ENCODE results near the gene B4GALNT4. TPM values are rescaled to one million over a fixed set of nuclear protein-coding genes. Genes with fewer than 3 reads are reported as not detected.
"Not testable (repeated sequence)": the region's sequence is repeated elsewhere in the genome, so short reads cannot be mapped to it uniquely, and the experiment has no call there.

Gene B4GALNT4
- total RNA-seq, 1 donor from 2014 or later = 3.4 TPM

GRCh38 chr11:373716-374551 is 4.6 kb downstream of the B4GALNT4 start:
- DNase-seq (ENCODE audit: low spot score) = no peak

- no peak for DNase-seq (ENCODE audit: low spot score)
These were observed 6.0 kb downstream of the B4GALNT4 start for GRCh38 chr11:375065-376025.

GRCh38 chr11:376531-377173 is 7.4 kb downstream of the B4GALNT4 start:
- DNase-seq (ENCODE audit: low spot score) = no peak

DNA sequence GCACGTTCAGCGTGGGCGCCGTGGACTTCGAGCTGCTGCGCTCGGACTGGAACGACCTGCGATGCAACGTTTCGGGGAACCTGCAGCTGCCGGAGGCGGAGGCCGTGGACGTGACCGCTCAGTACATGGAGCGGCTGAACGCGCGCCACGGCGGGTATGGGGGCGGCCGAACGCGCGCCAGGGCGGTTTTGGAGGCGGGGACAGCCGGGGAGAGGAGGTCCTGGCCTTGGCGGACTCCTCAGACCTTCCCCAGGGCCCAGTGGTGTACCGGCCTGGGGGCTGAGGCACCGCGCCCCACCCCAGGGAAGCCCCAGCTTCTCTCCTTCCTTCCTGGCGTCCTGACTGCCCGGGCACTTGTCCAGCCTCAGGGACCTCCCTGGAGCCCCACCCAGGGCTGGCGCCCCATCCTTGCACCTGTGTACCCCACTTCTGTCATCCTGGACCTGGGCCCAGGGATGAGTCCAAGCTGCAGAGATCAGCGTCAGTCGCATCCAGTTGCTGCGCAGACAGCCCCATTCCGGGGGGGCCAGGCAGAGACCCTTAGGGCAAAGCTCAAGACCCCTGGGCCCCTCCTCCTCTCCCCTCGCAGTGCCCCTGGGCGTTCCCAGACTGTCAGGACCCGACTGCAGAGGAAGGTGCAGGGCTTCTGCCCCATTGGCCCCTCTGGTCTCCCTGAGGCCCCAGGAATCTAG is 8.0 kb downstream of the B4GALNT4 start:
- no peak for DNase-seq (ENCODE audit: low spot score)

DNA sequence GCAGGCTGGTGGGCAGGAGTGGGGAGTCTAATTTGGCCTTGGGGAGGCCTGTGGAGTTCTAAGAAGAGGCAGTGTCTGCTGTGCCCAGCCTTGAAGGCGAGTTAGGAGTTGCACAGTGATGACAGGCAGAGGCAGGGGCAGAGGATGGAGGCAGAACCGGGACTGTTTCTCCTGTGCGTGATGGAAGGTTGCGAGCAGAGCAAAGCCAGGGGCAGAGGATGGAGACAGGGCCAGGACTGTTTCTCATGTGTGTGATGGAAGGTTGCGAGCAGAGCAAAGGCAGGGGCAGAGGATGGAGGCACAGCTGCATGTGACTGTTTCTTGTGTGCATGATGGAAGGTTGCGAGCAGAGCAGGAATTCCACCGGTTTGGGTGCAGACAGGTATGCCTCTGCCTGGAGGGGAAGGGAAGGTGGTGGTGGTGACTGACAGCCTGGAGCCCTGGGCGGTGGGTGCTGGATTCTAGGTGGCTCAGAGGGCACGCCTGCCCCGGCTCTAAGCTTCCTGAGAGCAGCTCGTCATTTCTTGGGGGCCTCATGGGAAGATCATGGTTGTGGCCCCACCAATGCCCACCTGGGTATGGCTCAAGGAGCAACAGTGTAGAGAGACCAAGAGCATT is 8.7 kb downstream of the B4GALNT4 start:
- DNase-seq (ENCODE audit: low spot score) = no peak

DNA sequence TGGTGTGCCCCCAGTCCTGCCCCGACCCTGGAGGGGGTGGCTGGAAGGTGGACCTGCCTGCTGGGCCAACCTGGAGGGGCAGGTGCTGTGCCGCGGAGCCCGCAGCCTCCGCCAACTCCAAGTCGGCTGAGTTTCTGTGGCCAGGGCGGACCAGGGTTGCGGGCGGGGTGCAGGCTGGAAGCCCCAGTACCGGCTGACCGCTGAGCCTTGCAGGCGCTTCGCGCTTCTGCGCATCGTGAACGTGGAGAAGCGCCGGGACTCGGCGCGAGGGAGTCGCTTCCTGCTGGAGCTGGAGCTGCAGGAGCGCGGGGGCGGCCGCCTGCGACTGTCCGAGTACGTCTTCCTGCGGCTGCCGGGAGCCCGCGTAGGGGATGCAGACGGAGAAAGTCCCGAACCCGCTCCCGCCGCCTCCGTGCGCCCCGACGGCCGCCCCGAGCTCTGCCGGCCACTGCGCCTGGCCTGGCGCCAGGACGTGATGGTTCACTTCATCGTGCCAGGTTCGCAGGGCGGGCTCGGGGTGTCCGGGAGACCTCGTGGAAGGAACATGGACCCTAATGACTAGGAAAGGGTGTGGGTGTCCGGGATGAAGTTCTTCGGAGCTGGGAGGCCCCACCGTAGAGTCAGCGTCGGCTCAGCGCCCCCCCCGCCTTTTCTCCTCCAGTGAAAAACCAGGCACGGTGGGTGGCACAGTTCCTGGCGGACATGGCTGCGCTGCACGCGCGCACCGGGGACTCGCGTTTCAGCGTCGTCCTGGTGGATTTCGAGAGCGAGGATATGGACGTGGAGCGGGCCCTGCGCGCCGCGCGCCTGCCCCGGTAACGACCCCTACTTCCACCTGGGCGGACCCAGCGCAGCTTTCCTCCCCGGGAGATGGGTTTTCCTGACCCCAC is 10.2 kb downstream of the B4GALNT4 start:
- no peak for DNase-seq (ENCODE audit: low spot score)

DNA sequence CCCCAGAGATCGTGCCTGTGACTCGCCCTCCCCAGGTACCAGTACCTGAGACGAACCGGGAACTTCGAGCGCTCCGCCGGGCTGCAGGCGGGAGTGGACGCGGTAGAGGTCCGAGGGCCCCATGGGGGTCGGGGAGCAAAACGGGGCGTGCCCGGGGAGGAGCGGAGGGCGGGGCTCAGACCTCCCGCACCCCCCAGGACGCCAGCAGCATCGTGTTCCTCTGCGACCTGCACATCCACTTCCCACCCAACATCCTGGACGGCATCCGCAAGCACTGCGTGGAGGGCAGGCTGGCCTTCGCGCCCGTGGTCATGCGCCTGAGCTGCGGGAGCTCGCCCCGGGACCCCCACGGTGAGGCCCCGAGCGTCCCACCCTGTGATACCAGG is 10.8 kb downstream of the B4GALNT4 start:
- DNase-seq (ENCODE audit: low spot score) = no peak

DNA sequence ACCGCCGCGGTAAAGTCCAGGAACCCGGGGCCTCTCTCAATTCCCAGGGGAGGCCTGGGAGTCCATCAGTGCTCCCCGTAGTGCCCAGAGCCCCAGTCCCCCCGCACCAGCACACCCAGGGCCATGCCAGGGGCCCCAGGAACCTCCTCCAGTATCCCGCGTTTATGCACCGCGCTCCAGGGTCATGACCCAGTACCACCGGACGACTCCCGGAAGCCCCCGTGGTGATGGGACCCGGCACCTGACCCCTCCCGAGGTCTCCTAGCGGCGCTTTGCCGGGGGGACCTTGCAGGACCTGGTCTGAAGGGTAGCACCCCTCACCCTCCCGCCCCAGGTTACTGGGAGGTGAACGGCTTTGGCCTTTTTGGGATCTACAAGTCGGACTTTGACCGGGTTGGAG is 11.2 kb downstream of the B4GALNT4 start:
- no peak for DNase-seq (ENCODE audit: low spot score)

DNA sequence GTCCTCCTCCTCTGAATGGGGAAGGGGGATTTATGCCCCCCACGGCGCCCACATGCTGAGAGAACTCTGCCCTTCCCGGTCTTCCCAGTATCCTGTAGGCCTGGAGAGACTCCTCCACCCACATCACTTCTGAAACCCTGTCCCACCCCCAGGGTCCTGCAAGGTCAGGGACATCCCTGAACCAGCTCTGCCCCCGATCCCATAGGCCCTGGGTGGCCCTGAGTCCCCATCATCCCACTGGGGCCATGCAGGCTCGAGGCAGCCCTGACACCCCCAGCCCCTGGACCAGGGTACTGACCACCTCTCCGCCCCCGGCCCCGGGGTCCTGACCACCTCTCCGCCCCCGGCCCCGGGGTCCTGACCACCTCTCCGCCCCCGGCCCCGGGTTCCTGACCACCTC is 11.7 kb downstream of the B4GALNT4 start:
- DNase-seq (ENCODE audit: low spot score) = no peak

DNA sequence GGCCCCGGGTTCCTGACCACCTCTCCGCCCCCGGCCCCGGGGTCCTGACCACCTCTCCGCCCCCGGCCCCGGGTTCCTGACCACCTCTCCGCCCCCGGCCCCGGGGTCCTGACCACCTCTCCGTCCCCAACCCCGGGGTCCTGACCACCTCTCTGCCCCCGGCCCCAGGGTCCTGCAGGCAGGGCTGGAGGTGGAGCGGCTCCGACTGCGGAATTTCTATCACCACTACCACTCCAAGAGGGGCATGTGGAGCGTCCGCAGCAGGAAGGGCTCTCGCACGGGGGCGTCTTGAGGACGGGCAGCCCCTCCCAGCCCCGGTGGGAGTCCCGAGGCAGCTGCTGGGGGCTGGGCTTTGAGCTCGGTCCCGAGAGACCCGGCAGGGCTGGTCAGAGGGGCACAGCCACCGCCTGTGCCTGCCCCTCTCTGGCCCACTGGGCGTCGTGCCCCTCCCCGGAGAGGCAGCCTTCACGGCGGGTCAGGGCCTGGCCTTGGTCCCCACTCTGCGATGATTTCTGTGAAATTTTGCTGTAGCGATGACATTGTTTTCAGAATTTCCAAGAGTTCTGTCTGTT is 12.3 kb downstream of the B4GALNT4 start:
- no peak for DNase-seq (ENCODE audit: low spot score)

GRCh38 chr11:382081-382629 is 12.9 kb downstream of the B4GALNT4 start:
- no peak for DNase-seq (ENCODE audit: low spot score)

DNA sequence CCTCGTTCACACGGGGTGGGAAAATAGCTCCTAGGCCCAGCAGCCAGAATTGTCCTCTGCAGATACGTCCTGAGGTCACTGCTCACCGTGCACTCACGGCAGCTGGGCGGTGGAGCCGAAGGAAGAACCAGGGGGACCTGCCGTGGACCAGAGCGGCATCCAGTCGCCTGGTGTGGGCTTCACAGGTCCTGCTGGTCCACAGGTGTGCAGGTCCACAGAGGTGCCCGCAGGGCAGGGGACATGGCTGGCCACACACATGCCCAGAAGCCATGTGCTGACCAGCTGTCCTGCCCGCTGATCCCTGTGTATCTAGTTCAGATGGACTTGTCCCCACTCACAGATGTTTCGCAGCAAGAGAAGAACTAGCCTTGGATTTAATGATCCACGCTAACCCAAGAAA is 14.1 kb downstream of the B4GALNT4 start:
- DNase-seq (ENCODE audit: low spot score) = no peak

GRCh38 chr11:384511-384910 is 15.2 kb downstream of the B4GALNT4 start:
- DNase-seq (ENCODE audit: low spot score) = no peak

GRCh38 chr11:385594-386351 is 16.5 kb downstream of the B4GALNT4 start:
- no peak for DNase-seq (ENCODE audit: low spot score)

- DNase-seq (ENCODE audit: low spot score) = no peak
These were observed 17.2 kb downstream of the B4GALNT4 start for GRCh38 chr11:386483-386882.

DNA sequence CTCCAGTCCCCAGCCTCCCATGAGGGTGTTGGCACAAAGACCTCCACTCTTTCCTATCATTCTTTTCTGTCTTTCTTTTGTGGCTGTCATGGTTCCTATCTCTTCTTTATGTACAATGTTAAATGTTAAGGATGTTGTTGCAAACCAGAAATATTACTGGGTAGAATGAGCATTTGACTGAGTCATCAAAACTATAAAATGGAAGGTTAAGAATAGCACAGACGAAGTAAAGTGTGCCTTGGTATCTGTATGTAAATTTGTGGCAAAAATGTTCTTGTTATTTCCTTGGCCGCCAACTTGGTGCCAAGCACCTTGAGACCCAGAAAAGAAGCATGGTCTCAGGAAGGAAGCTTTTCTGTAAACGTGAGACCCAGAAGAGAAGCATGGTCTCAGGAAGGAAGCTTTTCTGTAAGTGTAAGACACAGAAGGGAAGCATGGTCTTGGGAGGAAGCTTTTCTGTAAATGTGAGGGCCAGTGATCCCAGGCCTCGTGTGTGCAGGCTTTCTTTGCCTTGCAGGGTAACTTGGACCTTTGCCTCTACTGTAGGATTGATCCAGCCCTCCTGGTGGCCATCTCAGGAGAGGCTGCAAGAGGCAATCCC is 18.0 kb downstream of the B4GALNT4 start:
- DNase-seq (ENCODE audit: low spot score) = no peak

- DNase-seq (ENCODE audit: low spot score) = not testable (repeated sequence)
These were observed 20.1 kb downstream of the B4GALNT4 start for GRCh38 chr11:389369-389768.

DNA sequence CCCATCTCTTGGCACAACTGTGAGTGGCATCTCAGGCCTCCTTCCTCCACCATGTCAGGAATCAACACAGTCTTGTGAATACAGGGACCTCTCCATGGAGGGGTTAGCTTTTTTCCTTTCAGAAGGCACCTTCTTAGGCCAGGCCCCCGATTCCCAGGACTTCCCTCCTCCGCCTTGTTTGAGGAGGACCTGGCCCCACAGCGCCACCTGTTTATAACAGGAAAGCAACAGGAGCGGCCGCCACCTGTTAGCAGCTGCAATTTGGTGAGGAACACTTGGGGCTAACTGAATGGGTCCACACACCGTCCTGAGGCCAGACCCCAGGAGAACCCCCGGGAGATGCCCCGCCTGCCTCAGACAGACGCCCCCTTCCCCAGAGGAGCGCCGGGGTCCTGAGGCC is 20.9 kb downstream of the B4GALNT4 start:
- DNase-seq (ENCODE audit: low spot score) = no peak

Measured in mucosa of gallbladder (tissue), 1 donor.